Stimulated activated CD8-positive, alpha-beta memory T cell treated with anti-CD3 and anti-CD28 coated beads, Interleukin-4, amount 100 ng/mL, for 1 hour (primary cell): Measurements from ENCODE around the gene NGF.

Experiments
- DNase-seq, 2 donors: peaks; one replicate each; pipeline ENCODE4 v3.0.0-alpha.2; 2020; ENCODE audit warnings: low read depth in 2 of 2, low spot score in 1 of 2

The NGF gene

DNA sequence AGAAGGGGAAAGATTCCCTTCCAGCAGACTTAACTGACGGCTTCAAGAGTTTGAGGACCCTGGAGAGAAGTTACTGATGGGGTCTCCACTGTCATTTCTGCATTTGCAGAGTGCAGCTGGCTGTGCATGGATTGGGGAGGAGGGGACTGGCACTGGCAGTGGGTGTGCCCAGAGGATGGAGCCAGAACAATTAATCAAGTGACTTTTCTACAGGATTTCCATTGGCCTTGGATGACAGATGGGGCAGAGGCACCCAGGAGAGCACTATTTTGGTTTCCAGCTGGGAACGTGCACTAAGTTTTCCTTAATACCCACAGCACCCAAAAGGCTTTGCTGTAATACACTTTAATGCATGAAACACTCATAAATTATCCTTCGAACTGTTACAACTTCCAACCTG is 1.3 kb downstream of the NGF start:
- DNase-seq: no peak

DNA sequence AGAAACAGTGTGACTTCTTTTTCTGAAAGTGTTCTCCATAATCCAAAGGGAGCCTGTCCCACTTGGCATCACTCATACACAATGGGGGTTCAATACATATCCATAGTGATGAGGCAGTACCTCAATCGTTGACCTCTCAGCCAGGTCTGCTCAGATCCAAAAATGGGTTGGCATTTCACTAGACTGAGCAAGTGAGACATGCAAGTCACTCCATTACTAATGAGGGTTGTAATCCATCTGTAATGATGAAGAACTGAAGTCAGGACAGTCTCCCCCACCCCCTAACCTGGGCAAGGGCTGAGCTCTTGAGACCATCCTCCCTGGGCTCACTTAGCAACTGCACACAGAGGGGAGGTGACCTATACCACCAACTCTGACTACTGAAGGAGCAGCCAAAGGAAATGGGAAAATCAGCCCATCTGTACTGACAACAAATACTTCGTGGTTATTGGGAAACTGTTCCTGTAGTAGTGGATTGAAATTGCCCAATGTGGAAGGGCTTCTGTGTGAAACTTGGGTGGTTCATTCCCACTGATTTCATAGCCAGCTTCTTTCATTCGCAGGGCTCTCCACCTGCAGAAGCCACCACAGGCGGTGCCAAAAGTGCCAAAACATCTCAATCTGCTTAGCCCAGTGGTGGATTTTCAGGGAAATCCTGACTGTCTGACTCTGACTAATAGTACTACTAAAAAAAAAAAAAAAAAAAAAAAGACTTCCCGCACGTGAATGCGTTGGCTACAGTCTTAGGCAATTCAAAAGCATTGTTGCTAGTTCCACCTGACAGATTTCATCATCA is 5.0 kb downstream of the NGF start:
- DNase-seq: no peak

DNA sequence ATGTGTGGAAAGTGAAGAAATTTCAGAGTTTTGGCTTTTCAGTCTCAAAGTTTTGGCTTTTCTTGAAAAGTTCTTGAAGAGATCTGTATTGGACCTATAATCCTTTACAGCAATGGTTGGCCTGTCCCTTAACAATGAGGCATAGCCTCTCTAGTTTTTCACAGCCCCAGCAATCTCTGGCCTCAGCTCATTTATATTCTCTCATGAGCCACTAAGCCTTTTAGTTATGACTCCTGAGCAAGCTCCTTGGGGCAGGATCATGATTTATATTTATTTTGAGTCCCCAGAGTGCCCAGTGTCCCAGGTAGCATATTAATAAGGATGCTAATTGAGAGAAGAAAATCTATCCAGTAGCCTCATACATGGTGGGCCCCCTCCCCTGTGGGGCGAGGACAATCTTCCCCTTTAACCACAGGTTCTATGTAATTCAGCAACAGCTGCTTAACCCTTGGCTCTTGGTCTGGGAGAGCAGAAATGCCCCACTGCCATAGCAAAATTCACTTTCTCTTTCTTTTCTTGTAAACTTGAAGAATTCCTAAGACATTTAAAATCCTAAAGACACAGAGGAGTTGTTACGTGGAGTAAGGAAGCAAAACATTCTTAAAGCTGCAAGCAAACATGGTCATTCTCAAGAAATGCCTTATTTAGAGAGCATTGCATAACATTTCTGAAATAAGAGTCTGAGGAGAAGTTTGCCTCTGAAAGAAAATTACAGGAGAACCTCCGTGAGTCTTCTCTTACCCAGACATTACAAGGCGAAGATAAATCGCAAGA is 6.3 kb downstream of the NGF start:
- no peak for DNase-seq

DNA sequence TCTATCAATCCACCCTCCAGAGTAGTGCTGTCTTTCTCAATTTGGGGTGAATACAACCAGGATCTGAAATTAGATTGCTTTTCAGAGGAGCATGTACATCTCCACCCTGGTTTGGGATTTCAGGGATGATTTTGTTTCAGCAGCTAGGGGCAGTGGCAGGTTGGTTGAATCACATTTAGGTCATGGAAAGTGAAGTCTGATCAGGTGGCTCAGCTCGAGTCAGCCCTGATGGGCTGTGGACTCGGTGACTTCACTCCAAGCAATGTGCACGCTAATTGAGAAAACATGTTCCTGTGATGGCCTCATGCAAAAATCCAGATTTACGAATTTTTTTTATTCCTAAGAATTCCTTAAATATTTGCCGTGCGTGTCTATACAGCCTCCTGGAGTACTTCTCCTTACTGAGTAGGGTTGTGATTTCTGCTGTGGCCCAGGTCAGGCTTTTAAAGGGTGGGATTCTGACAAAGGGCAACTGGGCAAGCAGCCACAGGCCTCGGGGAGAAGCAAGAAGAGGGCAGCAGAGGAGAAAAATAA is 7.5 kb downstream of the NGF start:
- DNase-seq: no peak

DNA sequence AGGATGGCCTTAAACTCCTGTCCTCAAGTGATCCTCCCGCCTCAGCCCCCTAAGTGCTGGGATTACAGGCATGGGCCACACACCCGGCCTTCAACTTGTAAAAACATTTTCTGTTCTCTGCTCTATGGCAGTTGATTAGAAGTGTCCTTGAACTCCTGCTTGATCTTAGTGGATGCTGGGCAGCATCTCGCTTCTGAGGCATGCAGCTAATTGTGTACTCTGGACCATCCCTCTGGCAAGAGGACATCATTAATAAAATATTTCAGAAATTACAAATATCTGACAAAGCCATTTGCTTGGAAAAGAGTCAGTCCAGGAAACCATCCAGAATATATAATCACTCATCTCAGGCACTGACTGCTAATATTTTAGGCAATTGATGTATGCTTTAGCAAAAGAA is 8.1 kb downstream of the NGF start:
- no peak for DNase-seq

DNA sequence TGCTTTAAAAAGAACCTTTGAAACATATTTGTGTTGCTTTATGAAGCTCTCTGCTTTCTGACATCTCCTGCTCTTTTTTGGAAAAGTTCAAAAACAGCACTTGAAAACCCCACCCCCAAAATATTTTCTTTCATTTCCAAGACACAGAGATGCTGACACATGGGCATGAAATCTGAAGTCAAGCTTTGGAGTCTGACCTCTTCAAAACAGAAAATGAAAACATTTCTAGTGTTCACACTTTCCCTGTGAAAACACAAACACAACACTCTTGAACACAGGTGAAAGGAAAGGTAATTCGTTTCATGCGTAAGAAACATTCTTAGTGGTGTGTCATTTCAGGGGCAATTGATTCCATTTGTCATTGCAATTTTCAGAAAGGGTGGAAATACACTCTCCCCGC is 10.8 kb downstream of the NGF start:
- DNase-seq: no peak

DNA sequence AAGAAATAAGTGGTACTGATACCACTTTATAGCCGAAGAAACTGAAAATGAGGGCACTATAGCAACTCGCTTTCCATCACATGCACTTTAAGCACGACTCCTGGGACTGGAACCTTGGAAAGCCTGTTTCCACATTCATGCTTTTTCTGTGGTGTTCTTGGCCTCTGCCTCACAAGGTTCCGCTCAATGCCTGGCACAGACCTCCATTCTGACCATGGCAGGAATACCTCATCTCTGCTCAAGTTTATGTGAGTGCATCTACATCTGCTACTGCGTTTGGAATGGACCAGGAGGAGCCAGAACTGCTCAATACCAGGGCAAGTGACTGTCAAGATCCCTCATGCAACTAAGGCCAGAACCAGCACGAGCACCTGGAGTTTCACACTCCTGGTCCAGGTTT is 11.6 kb downstream of the NGF start:
- no peak for DNase-seq

DNA sequence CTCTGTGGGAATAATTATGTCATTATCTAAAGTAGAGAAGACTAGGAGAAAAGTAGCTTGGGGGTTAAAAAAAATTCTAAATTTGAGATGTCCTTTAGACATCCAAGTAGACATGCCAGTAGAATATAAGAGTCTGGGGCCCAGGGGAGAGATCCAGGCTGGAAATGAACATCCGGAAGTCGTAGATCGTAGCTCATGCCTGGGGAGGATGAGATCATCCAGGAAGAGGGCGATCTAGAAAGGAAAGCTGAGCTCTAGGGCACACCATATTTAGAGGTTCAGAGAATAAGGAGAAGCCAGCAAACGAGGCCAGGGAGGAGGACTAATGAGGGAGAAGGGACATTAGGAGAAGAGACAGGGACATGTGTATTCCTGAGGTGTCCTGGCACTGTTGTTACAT is 12.2 kb downstream of the NGF start:
- no peak for DNase-seq

DNA sequence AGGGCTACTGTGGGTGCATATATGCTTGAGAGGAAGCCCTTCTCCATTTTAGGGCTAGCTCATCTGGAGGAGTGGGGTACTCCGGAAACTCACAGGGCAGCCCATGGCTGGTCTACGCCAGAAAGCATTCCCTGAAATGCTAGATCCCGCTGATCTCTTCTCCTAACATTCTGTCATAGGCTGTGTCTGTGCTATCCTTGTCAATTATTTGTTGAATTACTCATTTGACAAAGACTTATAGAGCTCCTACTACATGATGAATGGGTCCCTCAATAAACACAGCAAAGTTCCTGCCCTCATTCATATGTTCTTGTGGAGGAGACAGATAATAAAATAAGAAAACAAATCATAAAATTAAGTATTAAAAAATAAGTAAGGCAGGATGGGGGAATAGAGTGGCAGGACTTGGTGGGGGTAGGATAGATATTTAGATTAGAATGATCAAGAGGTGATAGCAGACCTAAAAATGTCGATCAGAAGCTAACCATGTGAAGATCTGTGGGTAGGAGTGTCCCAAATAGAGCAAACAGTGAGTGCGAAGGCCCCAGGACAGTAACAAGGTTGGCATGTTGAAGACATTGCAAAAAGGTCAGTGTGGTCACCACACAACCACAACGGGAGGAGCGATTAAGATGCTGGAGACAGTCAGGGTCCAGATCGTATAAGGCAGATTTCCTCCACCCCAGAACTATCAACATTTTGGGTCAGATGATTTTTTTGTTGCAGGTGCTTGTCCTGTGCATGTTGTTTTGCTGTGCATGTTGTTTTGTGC is 13.2 kb downstream of the NGF start:
- DNase-seq: no peak

DNA sequence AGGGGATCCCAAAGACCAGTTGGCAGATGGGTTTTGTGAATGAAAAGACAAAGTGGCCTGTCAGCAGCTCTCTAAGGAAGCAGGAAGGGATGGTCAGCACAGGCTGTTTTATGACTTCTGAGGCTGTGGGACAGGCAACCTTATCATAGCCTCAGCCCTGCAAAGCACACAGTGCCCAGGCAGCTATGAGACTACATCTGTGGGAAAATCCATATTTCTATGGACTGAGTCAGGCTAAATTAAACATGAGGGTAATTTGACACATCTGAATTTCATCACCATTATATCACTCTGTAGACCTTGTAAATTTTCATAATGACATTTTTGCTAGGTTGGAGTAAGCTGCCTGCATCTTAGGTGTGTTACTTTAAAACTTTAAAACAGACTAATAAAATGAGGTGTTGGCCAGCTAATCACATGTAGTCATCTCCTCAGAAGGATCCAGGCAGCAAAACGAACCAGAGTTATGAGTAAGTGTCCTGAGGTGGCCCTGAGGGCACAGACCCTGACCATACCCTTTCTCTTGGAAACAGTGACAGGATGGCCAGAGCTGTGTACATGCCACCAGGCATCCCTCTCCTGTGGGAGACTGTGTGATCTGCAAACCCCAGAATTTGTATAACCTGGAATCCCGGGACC is 14.6 kb downstream of the NGF start:
- no peak for DNase-seq

DNA sequence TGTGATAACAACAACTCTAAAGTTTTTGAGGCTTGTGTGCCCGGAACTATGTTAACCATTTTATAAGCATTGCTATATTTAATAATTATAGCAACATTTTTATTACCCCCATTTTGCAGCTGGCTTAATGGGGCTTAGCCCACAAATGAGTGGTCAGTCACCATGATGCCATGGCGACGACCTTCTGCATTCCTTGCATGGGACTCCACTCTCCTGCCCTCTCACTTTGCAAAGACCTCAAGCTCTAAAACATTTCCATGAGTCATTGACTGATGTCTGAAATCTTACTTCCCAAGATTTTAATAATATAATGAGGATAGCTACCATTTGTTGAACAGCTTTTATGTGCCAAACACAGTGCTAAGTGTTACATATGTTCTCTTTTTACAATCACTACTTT is 15.4 kb downstream of the NGF start:
- DNase-seq: no peak

DNA sequence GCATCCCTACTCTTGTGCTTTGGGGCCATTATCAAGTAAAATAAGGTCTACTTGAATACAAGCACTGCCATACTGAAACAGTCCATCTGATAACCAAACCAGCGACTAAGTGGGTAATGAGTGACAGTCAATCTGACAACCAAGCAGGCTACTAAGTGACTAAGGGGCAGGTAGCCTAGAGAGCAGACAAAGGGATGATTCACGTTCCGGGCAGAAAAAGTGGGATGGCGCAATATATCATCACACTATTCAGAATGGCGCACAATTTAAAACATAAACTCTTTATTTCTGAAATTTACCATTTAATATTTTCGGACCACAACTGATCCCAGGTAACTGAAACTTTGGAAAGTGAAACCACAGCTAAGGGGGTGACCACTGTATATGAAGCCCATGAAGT is 17.7 kb downstream of the NGF start:
- DNase-seq: no peak

DNA sequence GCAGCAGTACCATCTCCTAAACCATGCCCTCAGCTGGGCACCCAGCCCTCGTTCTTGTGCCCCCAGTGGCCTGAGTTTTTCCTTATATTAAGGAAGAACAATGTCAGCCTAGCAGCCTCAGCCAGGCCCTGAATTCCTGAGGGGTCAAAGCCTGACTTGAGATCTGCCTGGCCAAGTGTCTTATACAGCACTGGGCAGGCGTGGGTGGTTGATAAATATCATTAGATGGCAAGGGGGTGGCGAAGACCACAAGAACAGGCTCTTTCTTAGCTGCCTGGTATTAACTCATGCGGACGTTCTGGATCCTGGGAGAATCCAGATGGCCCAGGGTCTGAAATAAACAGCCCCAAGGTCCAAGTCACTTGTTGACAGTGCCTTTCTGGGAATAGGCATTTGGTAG is 18.3 kb downstream of the NGF start:
- DNase-seq: no peak

DNA sequence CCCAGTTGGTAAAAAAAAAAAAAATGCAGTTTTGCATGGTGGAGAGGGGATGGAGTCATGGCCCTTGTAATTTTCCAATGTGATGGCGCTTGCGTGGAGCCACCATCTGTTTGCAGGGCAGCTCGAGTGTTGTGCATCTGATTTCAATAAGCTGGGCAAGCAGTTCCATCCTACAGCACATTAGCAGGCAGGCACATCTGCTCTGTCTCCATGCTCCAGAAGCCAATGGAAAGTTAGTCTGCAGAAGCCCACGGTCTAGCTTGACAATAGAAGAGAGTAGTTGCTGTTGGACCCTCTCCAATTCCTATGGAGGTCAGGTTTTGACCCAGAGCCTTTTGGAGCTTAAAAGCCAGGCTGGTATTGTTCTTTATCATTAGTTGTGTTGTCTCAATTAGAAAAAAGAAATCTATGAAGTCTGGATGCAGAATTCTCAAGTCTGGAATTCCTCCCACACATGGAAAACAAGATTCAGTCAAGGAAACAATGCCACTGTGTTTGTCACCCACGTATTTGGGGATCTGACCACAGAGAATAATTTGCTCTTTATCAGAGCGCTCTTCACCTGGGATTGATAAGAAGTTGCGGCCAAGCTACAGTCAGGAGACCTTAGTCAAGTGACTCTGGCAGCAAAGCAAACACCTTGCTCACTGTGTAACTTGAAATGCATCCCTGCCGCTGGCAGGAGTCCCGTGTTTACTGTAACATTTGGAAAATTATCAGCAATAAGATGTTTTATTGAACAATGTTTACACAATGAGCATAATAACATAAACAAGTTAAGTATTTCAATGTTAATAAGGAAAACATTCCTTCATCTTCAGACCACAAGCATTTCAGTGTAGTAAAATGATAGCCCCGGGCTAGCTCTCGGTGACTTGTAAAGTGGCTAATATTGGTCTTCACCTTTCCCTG is 20.7 kb downstream of the NGF start:
- no peak for DNase-seq

DNA sequence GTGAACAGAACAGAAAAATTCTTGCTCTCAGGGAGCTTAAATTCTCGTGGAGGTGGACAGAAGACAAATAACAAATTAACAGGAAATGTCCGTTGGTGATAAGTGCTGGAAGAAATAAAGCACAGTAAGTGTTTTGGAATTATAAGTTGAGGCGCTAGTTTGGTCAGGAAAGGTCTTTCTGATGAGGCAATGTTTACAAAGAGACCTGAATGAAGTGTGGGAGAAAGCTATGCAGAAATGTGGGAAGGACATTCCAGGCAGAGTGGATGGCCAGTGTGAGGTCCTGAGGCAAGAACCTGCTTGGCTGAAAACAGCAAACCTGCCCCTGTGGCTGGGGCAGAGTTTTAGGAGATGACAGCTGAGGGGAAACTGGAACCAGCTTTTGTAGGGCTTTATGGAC is 23.3 kb downstream of the NGF start:
- DNase-seq: no peak

DNA sequence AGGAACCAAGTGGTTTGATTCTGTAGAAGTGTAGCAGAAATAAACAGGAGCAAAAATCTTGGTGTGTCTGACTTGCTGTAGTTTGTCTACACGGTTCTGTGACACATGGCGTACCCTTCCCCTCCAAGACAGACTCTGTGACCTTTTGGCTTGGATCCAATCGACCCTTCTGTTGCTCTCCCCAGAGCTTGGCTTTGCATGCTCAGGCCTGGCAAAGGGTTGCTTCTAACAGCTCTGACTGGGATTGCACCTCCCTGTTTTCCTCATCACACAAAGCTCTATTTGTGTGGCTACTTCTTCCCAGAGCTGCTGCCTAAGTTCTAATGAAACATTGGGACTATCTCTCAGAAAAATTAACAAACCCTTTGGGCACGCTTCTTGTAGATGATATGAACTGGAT is 24.0 kb downstream of the NGF start:
- DNase-seq: no peak

DNA sequence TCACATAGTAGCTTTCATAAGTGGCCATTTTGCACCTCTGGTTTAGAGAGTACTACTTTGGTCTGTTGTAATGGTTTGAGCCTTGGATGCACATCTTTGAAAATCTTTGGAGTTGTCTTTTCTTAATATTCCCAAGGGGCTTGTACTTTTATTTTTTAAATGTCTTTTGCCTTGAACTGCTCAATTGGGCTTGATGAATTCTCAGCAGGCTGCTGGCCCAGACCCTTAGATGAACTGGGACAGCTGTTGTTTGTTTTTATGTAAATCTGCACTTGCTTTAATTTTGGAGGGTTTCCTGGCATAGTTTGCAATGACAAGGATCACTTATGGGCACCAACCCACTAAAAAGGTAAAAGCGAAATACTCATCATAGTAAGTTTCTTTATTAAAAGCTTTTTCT is 24.9 kb downstream of the NGF start:
- no peak for DNase-seq

DNA sequence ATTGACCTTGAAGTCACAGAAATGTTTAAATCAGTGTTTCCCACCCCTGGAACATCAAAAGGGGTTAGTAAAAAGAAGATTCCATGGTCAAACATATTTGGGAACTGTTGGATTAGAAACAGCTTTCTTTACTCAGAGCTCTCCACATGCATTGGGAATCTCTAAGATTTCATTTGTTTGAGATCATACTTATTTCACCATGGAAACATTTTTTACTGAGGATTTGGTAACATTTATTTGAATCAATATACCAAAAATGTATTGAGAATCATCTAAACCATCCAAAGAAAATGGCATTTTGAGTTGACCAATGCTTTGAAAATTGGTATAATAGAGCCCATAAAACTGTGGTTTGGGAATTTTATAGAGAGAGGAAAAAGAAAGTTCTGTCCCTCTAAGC is 25.3 kb downstream of the NGF start:
- DNase-seq: no peak

DNA sequence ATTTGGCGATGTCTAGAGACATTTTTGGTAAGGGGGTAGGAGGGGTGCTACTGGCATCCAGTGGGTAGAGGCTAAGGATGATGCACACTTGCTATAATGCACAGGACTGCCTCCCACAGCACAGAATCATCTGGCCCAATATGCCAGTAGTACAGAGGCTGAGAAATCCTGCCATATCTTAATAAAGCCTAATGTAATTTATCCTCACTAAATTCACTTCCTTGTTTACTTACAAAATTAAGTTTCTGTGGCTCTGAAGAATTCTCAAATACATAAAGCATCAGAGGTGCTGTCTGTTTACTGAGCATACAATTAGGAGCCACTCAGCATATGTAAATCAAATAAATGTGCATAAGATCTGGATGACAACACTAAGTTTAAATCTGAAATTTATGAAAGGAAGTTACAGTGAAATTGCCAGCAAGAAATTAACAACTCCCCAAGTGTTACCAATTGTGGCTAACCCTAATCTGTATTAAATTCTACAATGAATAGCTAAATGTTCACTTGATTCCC is 26.5 kb downstream of the NGF start:
- no peak for DNase-seq
